Ascending aorta (tissue), 2 donors: ENCODE results near the gene GHRL. TPM values are rescaled to one million over a fixed set of nuclear protein-coding genes. Genes with fewer than 3 reads are reported as not detected.

ENCODE experiments used
- DNase-seq, 2 donors: peaks; one replicate each; pipeline ENCODE4 v3.0.0-alpha.2; 2019; ENCODE audit warnings: low spot score in 2 of 2
- H3K27ac ChIP-seq, 2 donors: fragments of 200-600 bp; sonication (generic); one replicate each; pipeline ENCODE4 v1.5.1; 2016 to 2017; ENCODE audit warnings: mild to moderate bottlenecking in 1 of 2
- H3K27me3 ChIP-seq: fragments of 200-600 bp; sonication (generic); one replicate; pipeline ENCODE4 v1.5.1; 2017
- H3K36me3 ChIP-seq, 2 donors: fragments of 200-600 bp; sonication (generic); one replicate each; pipeline ENCODE4 v1.5.1; 2016
- H3K4me1 ChIP-seq, 2 donors: fragments of 200-600 bp; sonication (generic); one replicate each; pipeline ENCODE4 v1.5.1; 2016 to 2017; ENCODE audit warnings: mild to moderate bottlenecking in 1 of 2
- H3K4me3 ChIP-seq, 2 donors: fragments of 200-600 bp; sonication (generic); one replicate each; pipeline ENCODE4 v1.5.1; 2016 to 2017; ENCODE audit warnings: mild to moderate bottlenecking in 1 of 2
- H3K9me3 ChIP-seq, 2 donors: fragments of 200-600 bp; sonication (generic); one replicate each; pipeline ENCODE4 v1.5.1; 2016
- intact Hi-C: fragments of 100-400 bp; cut with DNase I; formaldehyde crosslinking; loops from one replicate; pipeline ENCODE4 v1.15.1; 2023
- total RNA-seq: library from RNA; depleted of rRNA; stranded (reverse); fragments of >200 nt; gene quantifications from one replicate; pipeline ENCODE4 v1.1.0, GENCODE V29; 2016
- TF ChIP-seq, protein P1 (sequence below), 3 experiments: fragments of 200-600 bp in 2 of 3; fragments of 450-650 bp in 1 of 3; sonication (generic) in 2 of 3; IDR thresholded peaks; one replicate each; pipeline ENCODE4 v1.5.1; 2016 to 2019; ENCODE audit warnings: antibody characterized with exemption in 3 of 3, mild to moderate bottlenecking in 1 of 3, moderate library complexity in 1 of 3

GHRL gene
- total RNA-seq, 1 donor from 2014 or later, result not detected

GRCh38 chr3:10248984-10249748, 43.6 kb downstream of the GHRL start:
- Histone ChIP-seq H3K4me3 (peak overlapping the region; percentile 86 to 98), H3K4me1 (peaks cover 2 to 25% of the 10 kb centered on the region in 2 donors), H3K9me3 (peaks cover 0 to 15% of the 10 kb centered on the region in 2 donors), H3K36me3 (peaks cover 0 to 20% of the 10 kb centered on the region in 2 donors), H3K27ac (peak overlapping the region; percentile 88 to 93), H3K27me3 (no peaks in the 10 kb centered on the region)
- intact Hi-C loops, result loop anchor here (1.0 to 10.0 kb wide), 4 partner anchors 44 to 314 kb away; partner anchors contain the start of genes BRK1, CRELD1 and SEC13
- no peak for DNase-seq
- TF ChIP-seq, protein P1, sequence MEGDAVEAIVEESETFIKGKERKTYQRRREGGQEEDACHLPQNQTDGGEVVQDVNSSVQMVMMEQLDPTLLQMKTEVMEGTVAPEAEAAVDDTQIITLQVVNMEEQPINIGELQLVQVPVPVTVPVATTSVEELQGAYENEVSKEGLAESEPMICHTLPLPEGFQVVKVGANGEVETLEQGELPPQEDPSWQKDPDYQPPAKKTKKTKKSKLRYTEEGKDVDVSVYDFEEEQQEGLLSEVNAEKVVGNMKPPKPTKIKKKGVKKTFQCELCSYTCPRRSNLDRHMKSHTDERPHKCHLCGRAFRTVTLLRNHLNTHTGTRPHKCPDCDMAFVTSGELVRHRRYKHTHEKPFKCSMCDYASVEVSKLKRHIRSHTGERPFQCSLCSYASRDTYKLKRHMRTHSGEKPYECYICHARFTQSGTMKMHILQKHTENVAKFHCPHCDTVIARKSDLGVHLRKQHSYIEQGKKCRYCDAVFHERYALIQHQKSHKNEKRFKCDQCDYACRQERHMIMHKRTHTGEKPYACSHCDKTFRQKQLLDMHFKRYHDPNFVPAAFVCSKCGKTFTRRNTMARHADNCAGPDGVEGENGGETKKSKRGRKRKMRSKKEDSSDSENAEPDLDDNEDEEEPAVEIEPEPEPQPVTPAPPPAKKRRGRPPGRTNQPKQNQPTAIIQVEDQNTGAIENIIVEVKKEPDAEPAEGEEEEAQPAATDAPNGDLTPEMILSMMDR (IDR thresholded peaks at IDR 0.05), result no peak

- H3K4me1 ChIP-seq, result peaks cover 2 to 25% of the 10 kb centered on the region in 2 donors
- peak within 1 kb of the TSS; percentile 86 to 98 for H3K4me3 ChIP-seq
- H3K27ac ChIP-seq, result peak within 1 kb of the TSS; percentile 88 to 93
- TF ChIP-seq, protein P1 (IDR thresholded peaks at IDR 0.05), result no peak
- peaks cover 0 to 16% of the 10 kb centered on the region in 2 donors for H3K36me3 ChIP-seq
- peaks cover 0 to 15% of the 10 kb centered on the region in 2 donors for H3K9me3 ChIP-seq
- DNase-seq, result peak; percentile 91 to 97
- intact Hi-C loops, result loop anchor here (1.0 to 10.0 kb wide), 4 partner anchors 43 to 314 kb away; partner anchors contain the start of genes BRK1, CRELD1 and SEC13
- H3K27me3 ChIP-seq, result no peaks in the 10 kb centered on the region
Observed at GRCh38 chr3:10248184-10248983, 44.4 kb downstream of the GHRL start, which contains the start of gene TATDN2. TSS of gene TATDN2 (plus strand) at chr3:10248459. CDS start at chr3:10249201, 742 bp downstream.

DNA sequence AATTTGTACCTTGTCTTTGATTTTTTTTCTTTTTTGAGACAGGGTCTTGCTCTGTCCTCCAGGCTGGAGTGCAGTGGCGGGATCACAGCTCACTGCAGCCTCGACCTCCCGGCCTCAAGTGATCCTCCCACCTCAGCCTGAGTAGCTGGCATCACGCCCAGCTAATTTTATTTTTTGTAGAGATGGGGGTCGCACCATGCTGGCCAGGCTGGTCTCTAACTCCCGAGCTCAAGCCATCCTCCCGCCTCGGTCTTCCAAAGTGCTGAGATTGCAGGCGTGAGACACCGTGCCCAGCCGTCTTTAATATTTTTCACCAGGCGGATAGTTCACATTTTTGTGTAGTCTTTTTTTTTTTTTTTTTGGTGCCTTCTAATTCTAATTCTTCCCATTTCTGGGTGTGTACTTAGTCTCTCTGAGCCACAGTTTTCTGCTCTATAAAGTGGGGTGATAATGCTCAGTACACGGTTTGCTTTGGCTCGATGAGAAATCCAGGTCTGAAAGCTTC, 45.0 kb downstream of the GHRL start:
- intact Hi-C loops, result loop anchor here (1.0 to 10.0 kb wide), 4 partner anchors 42 to 313 kb away; partner anchors contain the start of genes BRK1, CRELD1 and SEC13
- TF ChIP-seq, protein P1 (IDR thresholded peaks at IDR 0.05), result no peak
- DNase-seq, result no peak

GRCh38 chr3:10245081-10245712, 47.5 kb downstream of the GHRL start:
- intact Hi-C loops, result loop anchor here (10.0 kb wide), 1 partner anchor 310 kb away; the partner anchor contains the start of gene CRELD1
- TF ChIP-seq, protein P1 (IDR thresholded peaks at IDR 0.05), result no peak

More for the DNA sequence above, 45.0 kb downstream of the GHRL start:
- Histone ChIP-seq H3K4me1 (peaks cover 2 to 25% of the 10 kb centered on the region in 2 donors), H3K27me3 (no peaks in the 10 kb centered on the region), H3K9me3 (peaks cover 0 to 15% of the 10 kb centered on the region in 2 donors), H3K36me3 (peaks cover 0 to 16% of the 10 kb centered on the region in 2 donors), H3K4me3 (peak overlapping the region; percentile 86 to 98), H3K27ac (peak overlapping the region; percentile 88 to 93)

GRCh38 chr3:10244009-10244408, 48.7 kb downstream of the GHRL start:
- TF ChIP-seq, protein P1 (IDR thresholded peaks at IDR 0.05), result no peak
- Histone ChIP-seq H3K27me3 (no peaks in the 10 kb centered on the region), H3K4me3 (no peak overlapping the region), H3K36me3 (peaks cover 2 to 39% of the 10 kb centered on the region in 2 donors), H3K27ac (no peak overlapping the region), H3K4me1 (peaks cover 2 to 3% of the 10 kb centered on the region in 2 donors), H3K9me3 (peaks cover 0 to 15% of the 10 kb centered on the region in 2 donors)
- no peak for DNase-seq
- intact Hi-C loops, result loop anchor here (10.0 kb wide), 1 partner anchor 309 kb away; the partner anchor contains the start of gene CRELD1

More at GRCh38 chr3:10245081-10245712, 47.5 kb downstream of the GHRL start:
- Histone ChIP-seq H3K27ac (no peak overlapping the region), H3K27me3 (no peaks in the 10 kb centered on the region), H3K36me3 (peaks cover 0 to 29% of the 10 kb centered on the region in 2 donors), H3K4me1 (peaks cover 2 to 13% of the 10 kb centered on the region in 2 donors), H3K9me3 (peaks cover 0 to 15% of the 10 kb centered on the region in 2 donors), H3K4me3 (no peak overlapping the region)
- DNase-seq, result no peak
